ENCODE measurements around the gene EMC10.
A peak's percentile ranks its signal among the peaks of the same experiment; 100 is the strongest.

The EMC10 gene

DNA sequence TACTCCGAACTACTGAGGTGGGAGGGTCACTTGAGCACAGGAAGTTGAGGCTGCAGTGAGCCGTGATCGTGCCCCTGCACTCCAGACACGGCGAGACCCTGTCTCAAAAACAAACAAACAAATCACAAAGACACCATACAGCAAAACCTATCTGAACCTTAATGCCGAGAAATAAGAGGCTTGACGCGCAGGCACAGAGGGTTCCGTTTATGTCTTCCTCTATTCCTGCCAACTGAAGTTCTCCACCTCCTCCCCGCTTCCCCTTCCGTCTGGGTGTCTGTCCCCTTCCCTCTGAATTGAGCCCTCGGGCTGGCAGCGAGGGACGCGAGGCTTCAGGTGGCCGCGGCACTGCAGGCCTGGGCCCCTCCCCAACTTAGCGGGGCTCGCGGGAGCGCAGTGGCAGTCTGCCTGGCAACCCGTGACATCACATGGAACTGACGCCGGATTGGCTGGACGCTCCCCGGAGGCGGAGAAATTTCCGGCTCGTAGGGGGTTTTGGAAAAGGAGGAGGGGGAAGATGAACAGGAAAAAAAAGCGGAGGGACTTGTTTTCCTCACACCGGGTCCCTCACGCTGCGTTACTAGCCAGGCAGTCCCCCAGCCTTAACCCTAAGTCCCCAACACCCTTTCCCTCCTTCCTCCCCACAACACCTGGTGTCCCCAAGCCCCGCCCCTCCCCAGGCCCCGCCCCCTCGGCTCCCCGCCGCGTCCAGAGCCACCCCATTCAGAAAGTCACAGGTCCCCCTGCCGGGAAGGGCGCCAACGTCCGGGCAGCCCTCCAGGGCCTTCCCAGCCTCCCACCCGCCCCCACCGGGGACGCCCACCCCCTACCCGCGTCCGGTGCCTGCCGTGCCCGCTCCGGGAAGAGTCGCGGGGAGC, 44.7 kb upstream of the EMC10 start (continued):
- TF ChIP-seq ZNF132 (tag by site-specific recombination; IDR thresholded peaks at IDR 0.05; ENCODE audit: borderline replicate concordance) (no peak), ZNF600 (tag by site-specific recombination; IDR thresholded peaks at IDR 0.05) (peak; percentile 14; the same call in 1 of the 2 replicates), ZNF341 (tag by site-specific recombination; IDR thresholded peaks at IDR 0.05; ENCODE audit: low read depth) (peak; percentile 35; the same call in 1 of the 2 replicates), ZBTB20 (tag by site-specific recombination; IDR thresholded peaks at IDR 0.05) (peak; percentile 24; the same call in 1 of the 2 replicates), ZBTB8A (tag by site-specific recombination; IDR thresholded peaks at IDR 0.05) (no peak), ZBTB17 (tag by site-specific recombination; IDR thresholded peaks at IDR 0.05) (no peak; the same call in 1 of the 2 replicates), REPIN1 (tag by site-specific recombination; IDR thresholded peaks at IDR 0.05; ENCODE audit: low read depth) (0 out of 2 replicates have a peak, but pooled peaks have one; percentile 11), ZXDB (tag by site-specific recombination; IDR thresholded peaks at IDR 0.05) (peak; percentile 58; the same call in 1 of the 2 replicates)
- TF ChIP-seq, protein P1, sequence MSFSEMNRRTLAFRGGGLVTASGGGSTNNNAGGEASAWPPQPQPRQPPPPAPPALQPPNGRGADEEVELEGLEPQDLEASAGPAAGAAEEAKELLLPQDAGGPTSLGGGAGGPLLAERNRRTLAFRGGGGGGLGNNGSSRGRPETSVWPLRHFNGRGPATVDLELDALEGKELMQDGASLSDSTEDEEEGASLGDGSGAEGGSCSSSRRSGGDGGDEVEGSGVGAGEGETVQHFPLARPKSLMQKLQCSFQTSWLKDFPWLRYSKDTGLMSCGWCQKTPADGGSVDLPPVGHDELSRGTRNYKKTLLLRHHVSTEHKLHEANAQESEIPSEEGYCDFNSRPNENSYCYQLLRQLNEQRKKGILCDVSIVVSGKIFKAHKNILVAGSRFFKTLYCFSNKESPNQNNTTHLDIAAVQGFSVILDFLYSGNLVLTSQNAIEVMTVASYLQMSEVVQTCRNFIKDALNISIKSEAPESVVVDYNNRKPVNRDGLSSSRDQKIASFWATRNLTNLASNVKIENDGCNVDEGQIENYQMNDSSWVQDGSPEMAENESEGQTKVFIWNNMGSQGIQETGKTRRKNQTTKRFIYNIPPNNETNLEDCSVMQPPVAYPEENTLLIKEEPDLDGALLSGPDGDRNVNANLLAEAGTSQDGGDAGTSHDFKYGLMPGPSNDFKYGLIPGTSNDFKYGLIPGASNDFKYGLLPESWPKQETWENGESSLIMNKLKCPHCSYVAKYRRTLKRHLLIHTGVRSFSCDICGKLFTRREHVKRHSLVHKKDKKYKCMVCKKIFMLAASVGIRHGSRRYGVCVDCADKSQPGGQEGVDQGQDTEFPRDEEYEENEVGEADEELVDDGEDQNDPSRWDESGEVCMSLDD (tag by site-specific recombination; IDR thresholded peaks at IDR 0.05), result peak; percentile 68; the same call in 1 of the 2 replicates
- TF ChIP-seq, protein P2, sequence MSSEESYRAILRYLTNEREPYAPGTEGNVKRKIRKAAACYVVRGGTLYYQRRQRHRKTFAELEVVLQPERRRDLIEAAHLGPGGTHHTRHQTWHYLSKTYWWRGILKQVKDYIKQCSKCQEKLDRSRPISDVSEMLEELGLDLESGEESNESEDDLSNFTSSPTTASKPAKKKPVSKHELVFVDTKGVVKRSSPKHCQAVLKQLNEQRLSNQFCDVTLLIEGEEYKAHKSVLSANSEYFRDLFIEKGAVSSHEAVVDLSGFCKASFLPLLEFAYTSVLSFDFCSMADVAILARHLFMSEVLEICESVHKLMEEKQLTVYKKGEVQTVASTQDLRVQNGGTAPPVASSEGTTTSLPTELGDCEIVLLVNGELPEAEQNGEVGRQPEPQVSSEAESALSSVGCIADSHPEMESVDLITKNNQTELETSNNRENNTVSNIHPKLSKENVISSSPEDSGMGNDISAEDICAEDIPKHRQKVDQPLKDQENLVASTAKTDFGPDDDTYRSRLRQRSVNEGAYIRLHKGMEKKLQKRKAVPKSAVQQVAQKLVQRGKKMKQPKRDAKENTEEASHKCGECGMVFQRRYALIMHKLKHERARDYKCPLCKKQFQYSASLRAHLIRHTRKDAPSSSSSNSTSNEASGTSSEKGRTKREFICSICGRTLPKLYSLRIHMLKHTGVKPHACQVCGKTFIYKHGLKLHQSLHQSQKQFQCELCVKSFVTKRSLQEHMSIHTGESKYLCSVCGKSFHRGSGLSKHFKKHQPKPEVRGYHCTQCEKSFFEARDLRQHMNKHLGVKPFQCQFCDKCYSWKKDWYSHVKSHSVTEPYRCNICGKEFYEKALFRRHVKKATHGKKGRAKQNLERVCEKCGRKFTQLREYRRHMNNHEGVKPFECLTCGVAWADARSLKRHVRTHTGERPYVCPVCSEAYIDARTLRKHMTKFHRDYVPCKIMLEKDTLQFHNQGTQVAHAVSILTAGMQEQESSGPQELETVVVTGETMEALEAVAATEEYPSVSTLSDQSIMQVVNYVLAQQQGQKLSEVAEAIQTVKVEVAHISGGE (tag by site-specific recombination; conservative IDR thresholded peaks at IDR 0.05; ENCODE audit: low read depth), result 0 out of 2 replicates have a peak, but pooled peaks have one; percentile 23

DNA sequence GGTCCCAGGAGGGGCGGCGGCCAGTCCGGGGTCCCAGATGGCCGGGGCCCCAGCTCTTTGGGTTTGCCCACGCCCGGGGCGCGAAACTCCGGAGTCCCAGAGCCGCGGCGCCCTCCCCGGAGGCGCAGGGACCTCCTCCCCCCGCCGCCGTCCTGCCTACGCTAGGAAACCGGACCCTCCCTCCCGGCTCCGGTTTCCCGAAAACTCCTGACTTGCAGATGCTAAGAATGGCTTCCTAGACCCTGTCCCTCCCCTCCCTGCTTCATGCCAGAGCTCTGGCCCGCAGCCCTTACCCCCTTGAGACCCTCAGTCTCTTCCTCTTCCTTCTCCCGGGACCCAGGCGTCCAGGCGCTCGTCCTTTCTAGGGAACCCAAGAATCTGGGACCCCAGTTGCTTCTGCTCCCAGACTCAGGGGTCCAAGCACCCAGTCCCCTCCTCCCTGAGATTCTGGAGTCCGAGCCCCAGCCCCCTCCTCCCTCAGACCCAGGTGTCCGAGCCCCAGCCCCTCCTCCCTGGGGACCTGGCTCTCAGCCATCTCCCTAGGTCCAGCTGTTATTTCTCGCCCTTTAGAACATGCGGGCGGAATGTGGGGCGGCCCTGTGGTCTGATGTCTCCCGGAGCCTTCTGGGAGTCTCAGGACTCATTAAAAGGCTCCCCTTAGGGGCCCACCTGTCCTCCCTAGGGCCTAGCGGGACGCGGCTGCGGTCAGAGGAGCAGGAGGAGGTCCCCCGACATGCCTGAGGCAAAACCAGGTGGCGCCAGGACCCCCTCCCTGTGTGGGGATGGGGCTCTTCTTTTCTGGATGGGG, 43.9 kb upstream of the EMC10 start, which contains the start of gene MYBPC2:
Gene MYBPC2, plus strand, starts transcription at position 672 of the 808 bp plus-strand sequence. Its CDS starts 62 bp downstream, at position 734.
- ChIA-PET POLR2A (interaction anchor here (0.5 to 1.2 kb wide), 2 partner anchors 53 to 373 kb away, joined by 3 read pairs; no protein-coding TSS in a partner anchor), CTCF (interaction anchor here (0.6 to 1.6 kb wide), 3 partner anchors 28 to 173 kb away, joined by 3 to 5 read pairs (median 4); no protein-coding TSS in a partner anchor)
- H3K27ac ChIP-seq (ENCODE audit: extremely low read depth, low read depth, low read length), result peak within 1 kb of the TSS; percentile 44; the same call in 1 of the 2 replicates
- no peaks in the 10 kb centered on the region for H3K36me3 ChIP-seq (ENCODE audit: control insufficient read depth in 2 of 2, insufficient read depth in 1 of 2, low read length in 2 of 2)
- H3K9me3 ChIP-seq (ENCODE audit: control insufficient read depth, insufficient read depth, low read depth, low read length), result no peaks in the 10 kb centered on the region
- H3K4me3 ChIP-seq (ENCODE audit: low read depth, low read length), result peak within 1 kb of the TSS; percentile 57
- peaks cover 11% of the 10 kb centered on the region for H3K4me1 ChIP-seq (ENCODE audit: control insufficient read depth, insufficient read depth, low read length)
- TF ChIP-seq IKZF3 (tag by site-specific recombination; IDR thresholded peaks at IDR 0.05) (0 out of 2 replicates have a peak, but pooled peaks have one; percentile 20), ZNF324 (tag by site-specific recombination; IDR thresholded peaks at IDR 0.05) (no peak), GFI1B (tag by site-specific recombination; IDR thresholded peaks at IDR 0.05) (no peak), ZBTB17 (tag by site-specific recombination; IDR thresholded peaks at IDR 0.05) (no peak), ZNF335 (tag by site-specific recombination; conservative IDR thresholded peaks at IDR 0.05) (0 out of 2 replicates have a peak, but pooled peaks have one; percentile 52), ZNF585B (tag by site-specific recombination; IDR thresholded peaks at IDR 0.05) (no peak), ZNF548 (tag by site-specific recombination; IDR thresholded peaks at IDR 0.05) (no peak), ZNF555 (tag by site-specific recombination; conservative IDR thresholded peaks at IDR 0.05) (no peak), ZBTB8A (tag by site-specific recombination; IDR thresholded peaks at IDR 0.05) (0 out of 2 replicates have a peak, but pooled peaks have one; percentile 7), GLIS2 (tag by site-specific recombination; IDR thresholded peaks at IDR 0.05) (peak; percentile 50; the same call in 1 of the 2 replicates), SALL2 (tag by site-specific recombination; IDR thresholded peaks at IDR 0.05; ENCODE audit: borderline replicate concordance) (no peak), ZFHX2 (tag by site-specific recombination; conservative IDR thresholded peaks at IDR 0.05) (peak; percentile 77), ZNF791 (tag by site-specific recombination; IDR thresholded peaks at IDR 0.05) (no peak), ZIC2 (tag by site-specific recombination; IDR thresholded peaks at IDR 0.05) (peak; percentile 61; the same call in 1 of the 2 replicates), ZNF146 (tag by site-specific recombination; IDR thresholded peaks at IDR 0.05) (no peak)
- TF ChIP-seq, protein P3, sequence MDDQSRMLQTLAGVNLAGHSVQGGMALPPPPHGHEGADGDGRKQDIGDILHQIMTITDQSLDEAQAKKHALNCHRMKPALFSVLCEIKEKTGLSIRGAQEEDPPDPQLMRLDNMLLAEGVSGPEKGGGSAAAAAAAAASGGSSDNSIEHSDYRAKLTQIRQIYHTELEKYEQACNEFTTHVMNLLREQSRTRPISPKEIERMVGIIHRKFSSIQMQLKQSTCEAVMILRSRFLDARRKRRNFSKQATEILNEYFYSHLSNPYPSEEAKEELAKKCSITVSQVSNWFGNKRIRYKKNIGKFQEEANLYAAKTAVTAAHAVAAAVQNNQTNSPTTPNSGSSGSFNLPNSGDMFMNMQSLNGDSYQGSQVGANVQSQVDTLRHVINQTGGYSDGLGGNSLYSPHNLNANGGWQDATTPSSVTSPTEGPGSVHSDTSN (CRISPR knock-in tag; IDR thresholded peaks at IDR 0.05), result no peak
- TF ChIP-seq, protein P4, sequence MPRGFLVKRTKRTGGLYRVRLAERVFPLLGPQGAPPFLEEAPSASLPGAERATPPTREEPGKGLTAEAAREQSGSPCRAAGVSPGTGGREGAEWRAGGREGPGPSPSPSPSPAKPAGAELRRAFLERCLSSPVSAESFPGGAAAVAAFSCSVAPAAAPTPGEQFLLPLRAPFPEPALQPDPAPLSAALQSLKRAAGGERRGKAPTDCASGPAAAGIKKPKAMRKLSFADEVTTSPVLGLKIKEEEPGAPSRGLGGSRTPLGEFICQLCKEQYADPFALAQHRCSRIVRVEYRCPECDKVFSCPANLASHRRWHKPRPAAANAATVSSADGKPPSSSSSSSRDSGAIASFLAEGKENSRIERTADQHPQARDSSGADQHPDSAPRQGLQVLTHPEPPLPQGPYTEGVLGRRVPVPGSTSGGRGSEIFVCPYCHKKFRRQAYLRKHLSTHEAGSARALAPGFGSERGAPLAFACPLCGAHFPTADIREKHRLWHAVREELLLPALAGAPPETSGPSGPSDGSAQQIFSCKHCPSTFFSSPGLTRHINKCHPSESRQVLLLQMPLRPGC (tag by site-specific recombination; IDR thresholded peaks at IDR 0.05), result no peak

Measured in HEK293 (cell line).